Globus pallidus (tissue), 1 donor: ENCODE measurements around the gene IL20.

Experiments
- DNase-seq: peaks from one replicate; pipeline ENCODE4 v3.0.0-alpha.2; 2015; ENCODE audit warnings: low spot score

IL20 gene

GRCh38 chr1:206903687-206904086 lies 38.3 kb downstream of the IL20 start:
- DNase-seq = no peak

- DNase-seq = no peak
Measured at GRCh38 chr1:206904423-206905142, 39.2 kb downstream of the IL20 start.

GRCh38 chr1:206905295-206906164 lies 40.1 kb downstream of the IL20 start:
- no peak for DNase-seq

- no peak for DNase-seq
Measured at GRCh38 chr1:206907304-206907991, 42.0 kb downstream of the IL20 start.

- DNase-seq = no peak
Measured at GRCh38 chr1:206908038-206908437, 42.6 kb downstream of the IL20 start.

GRCh38 chr1:206909161-206909882 lies 43.9 kb downstream of the IL20 start:
- no peak for DNase-seq

- DNase-seq = no peak
Measured at GRCh38 chr1:206909883-206910318, 44.5 kb downstream of the IL20 start.

GRCh38 chr1:206911064-206911663 lies 45.7 kb downstream of the IL20 start:
- DNase-seq = peak; percentile 17

GRCh38 chr1:206912445-206913095 lies 47.1 kb downstream of the IL20 start:
- DNase-seq = peak; percentile 72

- no peak for DNase-seq
Measured at GRCh38 chr1:206913766-206914537, 48.5 kb downstream of the IL20 start.

- DNase-seq = no peak
Measured at GRCh38 chr1:206915030-206915735, 49.8 kb downstream of the IL20 start.

GRCh38 chr1:206916000-206916709 lies 50.7 kb downstream of the IL20 start:
- DNase-seq = no peak

- no peak for DNase-seq
Measured at GRCh38 chr1:206918076-206918475, 52.7 kb downstream of the IL20 start.
